GM15510 (cell line): ENCODE results near the gene KCNH3.

Experiments used
- POLR2A ChIP-seq: IDR thresholded peaks from 3 replicates; pipeline ENCODE4 v1.6.1; 2011; ENCODE audit warnings: borderline replicate concordance; ENCODE audit not compliant: insufficient read length; ENCODE audit errors: extremely low read depth

The KCNH3 gene

GRCh38 chr12:49549735-49550692 lies 11.2 kb downstream of the KCNH3 start:
- TF ChIP-seq POLR2A: no peak

- TF ChIP-seq POLR2A: no peak
Measured at GRCh38 chr12:49550693-49551252, 11.9 kb downstream of the KCNH3 start.

- TF ChIP-seq POLR2A: no peak
Measured at GRCh38 chr12:49552014-49552413, 13.2 kb downstream of the KCNH3 start.

- no peak for TF ChIP-seq POLR2A
Measured at GRCh38 chr12:49552425-49552824, 13.6 kb downstream of the KCNH3 start.

DNA sequence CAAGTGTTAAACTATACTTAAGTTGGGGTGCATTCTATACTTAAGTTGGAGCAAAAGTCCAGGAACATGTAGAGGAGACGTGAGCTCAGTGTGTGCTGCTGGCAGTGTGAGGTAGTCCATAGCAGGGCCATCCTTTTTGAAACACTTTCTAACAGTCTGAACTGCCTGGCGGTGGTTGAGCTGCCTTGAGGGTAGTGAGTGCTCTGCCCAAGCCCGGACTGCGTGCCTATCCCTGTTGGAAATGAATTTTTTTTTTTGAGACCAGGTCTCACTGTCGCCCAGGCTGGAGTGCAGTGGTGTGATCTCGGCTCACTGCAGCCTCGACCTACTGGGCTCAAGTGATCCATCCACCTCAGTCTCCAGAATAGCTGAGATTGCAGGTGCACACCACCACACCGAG lies 14.1 kb downstream of the KCNH3 start:
- TF ChIP-seq POLR2A: no peak

DNA sequence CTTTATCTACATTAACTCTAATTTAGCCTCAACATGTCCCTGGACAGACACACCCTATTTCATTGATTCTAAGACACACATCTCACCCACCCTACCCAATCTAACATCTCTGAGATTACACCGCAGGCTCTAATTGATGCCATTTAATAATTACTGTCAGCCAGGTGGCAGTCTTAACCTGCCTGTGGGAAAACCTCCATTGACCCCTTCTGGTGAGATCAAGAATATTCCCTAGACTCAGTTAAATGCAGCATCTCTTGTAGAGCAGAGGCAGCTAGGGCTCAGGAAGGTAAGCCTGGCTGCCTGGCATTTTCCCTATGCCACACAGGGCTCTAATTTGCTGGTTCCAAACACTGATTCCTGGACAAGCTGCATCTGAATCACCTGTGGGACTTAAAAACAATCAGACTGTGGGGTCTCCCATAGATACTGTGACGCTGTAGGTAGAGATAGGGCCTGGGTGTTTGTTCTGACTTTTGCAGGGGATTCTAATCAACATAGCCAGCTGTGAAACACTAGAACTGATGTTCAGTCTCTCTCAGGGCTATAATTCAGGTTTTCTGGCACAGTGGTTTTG lies 14.8 kb downstream of the KCNH3 start:
- no peak for TF ChIP-seq POLR2A

GRCh38 chr12:49554266-49554665 lies 15.4 kb downstream of the KCNH3 start:
- no peak for TF ChIP-seq POLR2A

DNA sequence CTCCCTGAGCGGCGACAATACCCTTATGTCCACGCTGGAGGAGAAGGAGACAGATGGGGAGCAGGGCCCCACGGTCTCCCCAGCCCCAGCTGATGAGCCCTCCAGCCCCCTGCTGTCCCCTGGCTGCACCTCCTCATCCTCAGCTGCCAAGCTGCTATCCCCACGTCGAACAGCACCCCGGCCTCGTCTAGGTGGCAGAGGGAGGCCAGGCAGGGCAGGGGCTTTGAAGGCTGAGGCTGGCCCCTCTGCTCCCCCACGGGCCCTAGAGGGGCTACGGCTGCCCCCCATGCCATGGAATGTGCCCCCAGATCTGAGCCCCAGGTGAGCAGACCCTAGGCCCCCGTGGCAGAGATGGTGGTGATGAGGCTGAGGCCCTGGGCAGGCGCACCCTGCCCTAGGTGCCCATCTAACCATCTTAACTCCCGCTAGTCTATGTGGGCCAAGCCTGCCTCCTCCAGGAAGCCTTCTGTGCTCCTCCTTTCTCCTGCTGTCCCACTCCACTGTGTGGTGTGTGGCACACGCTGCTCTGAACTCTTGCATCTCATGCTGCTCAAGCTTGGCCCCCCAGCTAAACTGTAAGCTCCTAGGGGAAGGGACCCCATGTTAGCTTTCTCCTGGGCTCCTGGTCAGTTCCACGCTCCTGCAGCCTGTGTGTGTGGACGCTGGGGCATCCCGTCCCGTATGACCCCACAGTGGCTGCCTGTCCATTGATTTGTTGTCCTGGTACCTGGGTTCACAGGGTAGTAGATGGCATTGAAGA lies 17.0 kb downstream of the KCNH3 start:
- no peak for TF ChIP-seq POLR2A

DNA sequence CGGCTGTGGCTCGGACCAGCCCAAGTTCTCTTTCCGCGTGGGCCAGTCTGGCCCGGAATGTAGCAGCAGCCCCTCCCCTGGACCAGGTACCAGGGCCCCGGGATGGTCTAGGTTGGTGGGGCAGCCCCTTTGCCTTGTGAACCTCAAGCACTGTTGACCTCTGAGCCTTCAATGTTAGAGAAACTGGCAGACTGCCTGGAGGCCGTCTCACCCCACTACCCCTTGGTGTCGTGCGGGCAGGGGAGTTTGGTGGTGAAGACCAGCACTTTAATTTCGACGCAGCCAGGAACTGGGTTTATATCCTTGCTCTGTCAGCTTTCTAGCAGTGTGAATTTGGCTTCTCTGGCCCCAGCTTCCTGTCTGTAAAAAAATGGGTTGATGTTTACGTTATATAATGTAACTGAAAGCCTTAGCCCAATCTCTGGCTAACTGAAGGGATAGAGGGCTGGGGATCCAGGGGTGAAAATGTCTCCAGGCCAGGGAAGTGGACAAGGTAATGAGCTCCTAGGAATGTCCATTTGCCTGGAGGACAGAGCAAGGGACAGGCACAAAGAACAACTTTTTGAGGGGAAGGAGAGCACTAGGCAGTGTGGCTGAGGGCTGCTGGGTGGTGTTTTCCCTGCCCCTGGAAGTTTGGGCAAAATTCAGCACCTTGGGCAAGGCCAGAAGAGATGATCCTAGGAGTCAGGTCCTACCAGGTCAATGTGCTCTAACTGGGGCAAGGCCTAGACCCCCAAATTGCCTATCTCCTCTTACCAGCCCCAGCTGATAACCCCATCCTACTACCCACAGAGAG lies 17.8 kb downstream of the KCNH3 start:
- TF ChIP-seq POLR2A: no peak

DNA sequence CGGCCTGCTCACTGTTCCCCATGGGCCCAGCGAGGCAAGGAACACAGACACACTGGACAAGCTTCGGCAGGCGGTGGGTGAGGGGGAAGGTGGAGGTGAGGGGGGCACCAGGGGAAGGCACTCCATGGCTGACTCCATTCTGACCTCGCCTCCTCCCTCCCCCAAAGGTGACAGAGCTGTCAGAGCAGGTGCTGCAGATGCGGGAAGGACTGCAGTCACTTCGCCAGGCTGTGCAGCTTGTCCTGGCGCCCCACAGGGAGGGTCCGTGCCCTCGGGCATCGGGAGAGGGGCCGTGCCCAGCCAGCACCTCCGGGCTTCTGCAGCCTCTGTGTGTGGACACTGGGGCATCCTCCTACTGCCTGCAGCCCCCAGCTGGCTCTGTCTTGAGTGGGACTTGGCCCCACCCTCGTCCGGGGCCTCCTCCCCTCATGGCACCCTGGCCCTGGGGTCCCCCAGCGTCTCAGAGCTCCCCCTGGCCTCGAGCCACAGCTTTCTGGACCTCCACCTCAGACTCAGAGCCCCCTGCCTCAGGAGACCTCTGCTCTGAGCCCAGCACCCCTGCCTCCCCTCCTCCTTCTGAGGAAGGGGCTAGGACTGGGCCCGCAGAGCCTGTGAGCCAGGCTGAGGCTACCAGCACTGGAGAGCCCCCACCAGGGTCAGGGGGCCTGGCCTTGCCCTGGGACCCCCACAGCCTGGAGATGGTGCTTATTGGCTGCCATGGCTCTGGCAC lies 18.5 kb downstream of the KCNH3 start:
- TF ChIP-seq POLR2A: no peak

- TF ChIP-seq POLR2A: no peak
Measured at GRCh38 chr12:49557917-49558215, 19.0 kb downstream of the KCNH3 start.

GRCh38 chr12:49558526-49558925 lies 19.7 kb downstream of the KCNH3 start:
- no peak for TF ChIP-seq POLR2A

DNA sequence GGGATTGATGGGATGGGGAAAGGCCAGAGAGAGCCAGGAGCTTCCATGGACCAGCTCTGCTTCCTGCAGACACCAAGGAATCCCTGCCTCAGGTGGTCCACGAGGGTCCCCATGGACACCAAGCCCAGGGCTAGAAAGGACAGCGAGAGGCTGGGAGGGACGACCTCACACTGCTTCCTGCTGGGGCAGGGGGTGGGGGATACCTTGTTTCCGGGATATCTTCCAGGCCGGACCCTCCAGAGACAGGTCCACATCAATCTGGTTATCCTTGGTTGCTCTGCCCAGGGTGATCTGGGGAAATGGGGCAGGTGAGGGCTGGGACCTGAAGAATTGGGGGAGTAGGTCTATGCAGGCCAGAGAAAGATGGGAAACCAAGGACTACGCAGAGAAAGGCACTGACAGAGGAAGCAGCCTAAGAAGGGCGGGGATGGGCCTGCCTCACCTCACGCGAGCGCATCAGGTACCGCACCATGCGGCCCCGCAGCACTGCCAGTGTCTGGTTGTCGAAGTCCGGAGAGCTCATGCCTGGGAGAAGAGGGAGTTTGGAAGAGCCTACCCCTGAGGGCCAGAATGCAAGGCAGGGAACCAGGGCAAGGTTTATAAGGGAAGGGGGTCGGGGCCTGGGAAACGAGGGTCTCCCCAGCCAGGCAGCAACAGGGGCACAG lies 20.3 kb downstream of the KCNH3 start:
- no peak for TF ChIP-seq POLR2A
